Uterus (tissue), 4 donors: Measurements from ENCODE around the gene BRD9. TPM values are rescaled to one million over a fixed set of nuclear protein-coding genes. Genes with fewer than 3 reads are reported as not detected.

ENCODE experiments used
- DNase-seq, 2 donors: peaks; one replicate each; pipeline ENCODE4 v3.0.0-alpha.2; 2019 to 2020
- H3K27ac ChIP-seq, 2 donors: fragments of 200-600 bp; sonication (generic); 1 replicate in 1 of 2; 2 replicates in 1 of 2; pipeline ENCODE4 v1.5.1; 2016 to 2018
- H3K27me3 ChIP-seq, 2 donors: fragments of 200-600 bp; sonication (generic); one replicate each; pipeline ENCODE4 v1.5.1; 2018 to 2019; ENCODE audit warnings: control low read depth in 1 of 2
- H3K36me3 ChIP-seq, 2 donors: fragments of 200-600 bp; sonication (generic); one replicate each; pipeline ENCODE4 v1.5.1; 2019; ENCODE audit warnings: control low read depth in 1 of 2
- H3K4me1 ChIP-seq, 2 donors: fragments of 200-600 bp; sonication (generic); one replicate each; pipeline ENCODE4 v1.5.1; 2018 to 2019; ENCODE audit warnings: control low read depth in 1 of 2
- H3K4me3 ChIP-seq, 2 donors: fragments of 200-600 bp; sonication (generic); 1 replicate in 1 of 2; 2 replicates in 1 of 2; pipeline ENCODE4 v1.5.1; 2018 to 2019; ENCODE audit warnings: mild to moderate bottlenecking in 1 of 2
- H3K9me3 ChIP-seq, 2 donors: fragments of 200-600 bp; sonication (generic); one replicate each; pipeline ENCODE4 v1.5.1; 2019; ENCODE audit warnings: control low read depth in 1 of 2
- POLR2A ChIP-seq, 2 donors: fragments of 450-650 bp; IDR thresholded peaks; one replicate each; pipeline ENCODE4 v1.6.1; 2016; ENCODE audit warnings: antibody characterized with exemption in 2 of 2, mild to moderate bottlenecking in 1 of 2, moderate library complexity in 1 of 2
- intact Hi-C: fragments of 100-400 bp; cut with DNase I; formaldehyde crosslinking; loops from one replicate; pipeline ENCODE4 v1.15.1; 2023; ENCODE audit warnings: low total_unique reads
- total RNA-seq, 4 donors: library from RNA; depleted of rRNA in 3 of 4; stranded (reverse); fragments of >200 nt in 3 of 4; gene quantifications; one replicate each; pipeline versions ENCODE4 v1.1.0 to v1.2.4, GENCODE V29; 2014 to 2023
- TF ChIP-seq, protein P1 (sequence below), 4 experiments: fragments of 200-600 bp in 2 of 4; fragments of 450-650 bp in 2 of 4; sonication (generic) in 2 of 4; IDR thresholded peaks; one replicate each; pipeline ENCODE4 v1.5.1; 2016 to 2019; ENCODE audit warnings: antibody characterized with exemption in 4 of 4, mild to moderate bottlenecking in 2 of 4, moderate library complexity in 1 of 4
- donor health status: DM: yes; HTN: yes; CAD: no.

Gene BRD9
- total RNA-seq, 4 donors from 2014 or later, result 31.0 to 53.9 (median 44.2) TPM

- TF ChIP-seq POLR2A (IDR thresholded peaks at IDR 0.05), result no peak
- TF ChIP-seq, protein P1, sequence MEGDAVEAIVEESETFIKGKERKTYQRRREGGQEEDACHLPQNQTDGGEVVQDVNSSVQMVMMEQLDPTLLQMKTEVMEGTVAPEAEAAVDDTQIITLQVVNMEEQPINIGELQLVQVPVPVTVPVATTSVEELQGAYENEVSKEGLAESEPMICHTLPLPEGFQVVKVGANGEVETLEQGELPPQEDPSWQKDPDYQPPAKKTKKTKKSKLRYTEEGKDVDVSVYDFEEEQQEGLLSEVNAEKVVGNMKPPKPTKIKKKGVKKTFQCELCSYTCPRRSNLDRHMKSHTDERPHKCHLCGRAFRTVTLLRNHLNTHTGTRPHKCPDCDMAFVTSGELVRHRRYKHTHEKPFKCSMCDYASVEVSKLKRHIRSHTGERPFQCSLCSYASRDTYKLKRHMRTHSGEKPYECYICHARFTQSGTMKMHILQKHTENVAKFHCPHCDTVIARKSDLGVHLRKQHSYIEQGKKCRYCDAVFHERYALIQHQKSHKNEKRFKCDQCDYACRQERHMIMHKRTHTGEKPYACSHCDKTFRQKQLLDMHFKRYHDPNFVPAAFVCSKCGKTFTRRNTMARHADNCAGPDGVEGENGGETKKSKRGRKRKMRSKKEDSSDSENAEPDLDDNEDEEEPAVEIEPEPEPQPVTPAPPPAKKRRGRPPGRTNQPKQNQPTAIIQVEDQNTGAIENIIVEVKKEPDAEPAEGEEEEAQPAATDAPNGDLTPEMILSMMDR (IDR thresholded peaks at IDR 0.05), result no peak
- Histone ChIP-seq H3K27me3 (no peaks in the 10 kb centered on the region), H3K27ac (no peak overlapping the region), H3K4me3 (no peak overlapping the region), H3K4me1 (peaks cover 0 to 8% of the 10 kb centered on the region in 2 donors), H3K36me3 (no peaks in the 10 kb centered on the region), H3K9me3 (no peaks in the 10 kb centered on the region)
- intact Hi-C loops, result no loop called here
- DNase-seq, result no peak
These were observed 5.8 kb downstream of the BRD9 start for GRCh38 chr5:886716-887325.

DNA sequence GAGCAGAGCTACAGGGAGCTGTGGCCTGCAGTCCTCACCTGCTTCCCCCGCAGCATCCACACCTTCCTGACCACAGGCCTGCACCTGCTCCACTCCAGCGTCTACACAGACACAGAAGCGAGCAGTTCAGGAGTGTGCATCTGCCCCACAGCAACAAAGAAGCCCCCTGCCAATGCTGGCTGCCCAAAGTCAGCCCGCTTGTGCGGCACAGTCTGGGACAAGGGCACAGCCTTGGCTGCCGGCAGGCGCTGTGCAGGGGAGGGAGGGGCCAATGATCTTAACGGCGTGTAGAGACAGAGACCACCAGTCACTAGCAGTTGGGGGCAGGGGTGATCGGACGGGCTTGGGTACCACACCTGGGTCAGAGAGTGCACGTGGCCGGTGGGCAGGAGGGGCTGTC lies 6.6 kb downstream of the BRD9 start:
- no peak for DNase-seq
- H3K27me3 ChIP-seq, result no peaks in the 10 kb centered on the region
- intact Hi-C loops, result no loop called here
- peaks cover 0 to under 1% of the 10 kb centered on the region in 2 donors for H3K4me1 ChIP-seq
- no peak overlapping the region for H3K4me3 ChIP-seq
- TF ChIP-seq, protein P1 (IDR thresholded peaks at IDR 0.05), result no peak
- TF ChIP-seq POLR2A (IDR thresholded peaks at IDR 0.05), result no peak
- no peaks in the 10 kb centered on the region for H3K9me3 ChIP-seq
- H3K36me3 ChIP-seq, result no peaks in the 10 kb centered on the region
- H3K27ac ChIP-seq, result no peak overlapping the region

GRCh38 chr5:885529-885928 lies 7.1 kb downstream of the BRD9 start:
- DNase-seq, result no peak

DNA sequence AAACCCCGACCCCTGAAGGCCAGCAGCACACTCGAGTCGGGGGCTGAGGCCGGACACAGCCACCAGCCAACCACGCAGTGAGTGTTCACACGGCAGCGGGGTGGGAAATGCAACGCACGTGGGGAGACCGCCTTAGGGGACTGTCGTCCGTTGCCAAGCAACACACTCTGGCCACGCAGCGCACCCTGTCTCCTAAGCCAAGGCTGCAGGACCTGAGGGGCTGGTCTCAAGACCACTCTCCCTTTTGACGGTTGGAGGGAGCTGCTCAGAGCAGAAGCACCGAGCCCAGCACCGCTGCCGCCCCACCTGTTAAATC lies 7.5 kb downstream of the BRD9 start:
- intact Hi-C loops, result no loop called here
- no peaks in the 10 kb centered on the region for H3K27me3 ChIP-seq
- no peaks in the 10 kb centered on the region for H3K4me1 ChIP-seq
- TF ChIP-seq POLR2A (IDR thresholded peaks at IDR 0.05), result no peak
- TF ChIP-seq, protein P1 (IDR thresholded peaks at IDR 0.05), result no peak
- H3K36me3 ChIP-seq, result no peaks in the 10 kb centered on the region
- H3K9me3 ChIP-seq, result no peaks in the 10 kb centered on the region
- no peak for DNase-seq
- H3K4me3 ChIP-seq, result no peak overlapping the region
- no peak overlapping the region for H3K27ac ChIP-seq

More at GRCh38 chr5:885529-885928, 7.1 kb downstream of the BRD9 start:
- Histone ChIP-seq H3K9me3 (no peaks in the 10 kb centered on the region), H3K4me1 (no peaks in the 10 kb centered on the region), H3K36me3 (no peaks in the 10 kb centered on the region), H3K4me3 (no peak overlapping the region), H3K27ac (no peak overlapping the region), H3K27me3 (no peaks in the 10 kb centered on the region)
- intact Hi-C loops, result no loop called here
- no peak for TF ChIP-seq POLR2A (IDR thresholded peaks at IDR 0.05)
- TF ChIP-seq, protein P1 (IDR thresholded peaks at IDR 0.05), result no peak

- no peaks in the 10 kb centered on the region for H3K27me3 ChIP-seq
- no peaks in the 10 kb centered on the region for H3K9me3 ChIP-seq
- H3K4me3 ChIP-seq, result no peak overlapping the region
- TF ChIP-seq, protein P1 (IDR thresholded peaks at IDR 0.05), result no peak
- no peak for TF ChIP-seq POLR2A (IDR thresholded peaks at IDR 0.05)
- H3K36me3 ChIP-seq, result no peaks in the 10 kb centered on the region
- intact Hi-C loops, result no loop called here
- H3K27ac ChIP-seq, result no peak overlapping the region
- no peak for DNase-seq
- H3K4me1 ChIP-seq, result no peaks in the 10 kb centered on the region
These were observed 8.1 kb downstream of the BRD9 start for GRCh38 chr5:884345-885126.
